ENCODE measurements around the gene PGM1.

- TF ChIP-seq CTCF (conservative IDR thresholded peaks at IDR 0.05; ENCODE audit: low read depth, low read length): no peak
- no peak for TF ChIP-seq EZH2 (IDR thresholded peaks at IDR 0.05; ENCODE audit: borderline replicate concordance, low read depth, low read length, poor library complexity, severe bottlenecking)
These were observed 41.3 kb downstream of the PGM1 start for GRCh38 chr1:63634471-63634870.
